ENCODE measurements around the gene INIP. TPM values are rescaled to one million over a fixed set of nuclear protein-coding genes. Genes with fewer than 3 reads are reported as not detected.

Gene INIP
- total and polyA plus RNA-seq, 9 of the 15 experiments (the other 6 are each of a cell fraction or from before 2014, with no cell fraction given): 11.9 to 87.9 (median 37.3) TPM

GRCh38 chr9:112717661-112718331 lies at the start of gene INIP (continued):
- no peak for TF ChIP-seq MCM7 (IDR thresholded peaks at IDR 0.05)
- TF ChIP-seq HBP1 (CRISPR knock-in tag; IDR thresholded peaks at IDR 0.05): no peak
- TF ChIP-seq ZNF143 (CRISPR knock-in tag; IDR thresholded peaks at IDR 0.05): peak; percentile 69
- TF ChIP-seq PHF21A (IDR thresholded peaks at IDR 0.05; ENCODE audit: borderline replicate concordance, low read depth): no peak
- no peak for TF ChIP-seq KDM1A (IDR thresholded peaks at IDR 0.05)
- TF ChIP-seq ZNF224 (CRISPR knock-in tag; IDR thresholded peaks at IDR 0.05): no peak
- TF ChIP-seq, protein P1, sequence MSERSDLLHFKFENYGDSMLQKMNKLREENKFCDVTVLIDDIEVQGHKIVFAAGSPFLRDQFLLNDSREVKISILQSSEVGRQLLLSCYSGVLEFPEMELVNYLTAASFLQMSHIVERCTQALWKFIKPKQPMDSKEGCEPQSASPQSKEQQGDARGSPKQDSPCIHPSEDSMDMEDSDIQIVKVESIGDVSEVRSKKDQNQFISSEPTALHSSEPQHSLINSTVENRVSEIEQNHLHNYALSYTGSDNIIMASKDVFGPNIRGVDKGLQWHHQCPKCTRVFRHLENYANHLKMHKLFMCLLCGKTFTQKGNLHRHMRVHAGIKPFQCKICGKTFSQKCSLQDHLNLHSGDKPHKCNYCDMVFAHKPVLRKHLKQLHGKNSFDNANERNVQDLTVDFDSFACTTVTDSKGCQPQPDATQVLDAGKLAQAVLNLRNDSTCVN (CRISPR knock-in tag; IDR thresholded peaks at IDR 0.05): no peak
- TF ChIP-seq ZNF444 (CRISPR knock-in tag; IDR thresholded peaks at IDR 0.05): no peak
- no peak for TF ChIP-seq RBM39 (optimal IDR thresholded peaks at IDR 0.05; ENCODE audit: low read depth, low read length)
- TF ChIP-seq SIN3A (IDR thresholded peaks at IDR 0.05; ENCODE audit: borderline replicate concordance in 2 of 2, control insufficient read depth in 1 of 2, low read depth in 2 of 2, low read length in 2 of 2): peak in 1 of 2 experiments; percentile 58; a peak in 2 of 4 replicates
- no peak for TF ChIP-seq BMI1 (IDR thresholded peaks at IDR 0.05; ENCODE audit: low read length)
- TF ChIP-seq ZNF717 (CRISPR knock-in tag; IDR thresholded peaks at IDR 0.05): 0 out of 2 replicates have a peak, but pooled peaks have one; percentile 19
- no peak for TF ChIP-seq ZNF586 (CRISPR knock-in tag; conservative IDR thresholded peaks at IDR 0.05)
- TF ChIP-seq, protein P2, sequence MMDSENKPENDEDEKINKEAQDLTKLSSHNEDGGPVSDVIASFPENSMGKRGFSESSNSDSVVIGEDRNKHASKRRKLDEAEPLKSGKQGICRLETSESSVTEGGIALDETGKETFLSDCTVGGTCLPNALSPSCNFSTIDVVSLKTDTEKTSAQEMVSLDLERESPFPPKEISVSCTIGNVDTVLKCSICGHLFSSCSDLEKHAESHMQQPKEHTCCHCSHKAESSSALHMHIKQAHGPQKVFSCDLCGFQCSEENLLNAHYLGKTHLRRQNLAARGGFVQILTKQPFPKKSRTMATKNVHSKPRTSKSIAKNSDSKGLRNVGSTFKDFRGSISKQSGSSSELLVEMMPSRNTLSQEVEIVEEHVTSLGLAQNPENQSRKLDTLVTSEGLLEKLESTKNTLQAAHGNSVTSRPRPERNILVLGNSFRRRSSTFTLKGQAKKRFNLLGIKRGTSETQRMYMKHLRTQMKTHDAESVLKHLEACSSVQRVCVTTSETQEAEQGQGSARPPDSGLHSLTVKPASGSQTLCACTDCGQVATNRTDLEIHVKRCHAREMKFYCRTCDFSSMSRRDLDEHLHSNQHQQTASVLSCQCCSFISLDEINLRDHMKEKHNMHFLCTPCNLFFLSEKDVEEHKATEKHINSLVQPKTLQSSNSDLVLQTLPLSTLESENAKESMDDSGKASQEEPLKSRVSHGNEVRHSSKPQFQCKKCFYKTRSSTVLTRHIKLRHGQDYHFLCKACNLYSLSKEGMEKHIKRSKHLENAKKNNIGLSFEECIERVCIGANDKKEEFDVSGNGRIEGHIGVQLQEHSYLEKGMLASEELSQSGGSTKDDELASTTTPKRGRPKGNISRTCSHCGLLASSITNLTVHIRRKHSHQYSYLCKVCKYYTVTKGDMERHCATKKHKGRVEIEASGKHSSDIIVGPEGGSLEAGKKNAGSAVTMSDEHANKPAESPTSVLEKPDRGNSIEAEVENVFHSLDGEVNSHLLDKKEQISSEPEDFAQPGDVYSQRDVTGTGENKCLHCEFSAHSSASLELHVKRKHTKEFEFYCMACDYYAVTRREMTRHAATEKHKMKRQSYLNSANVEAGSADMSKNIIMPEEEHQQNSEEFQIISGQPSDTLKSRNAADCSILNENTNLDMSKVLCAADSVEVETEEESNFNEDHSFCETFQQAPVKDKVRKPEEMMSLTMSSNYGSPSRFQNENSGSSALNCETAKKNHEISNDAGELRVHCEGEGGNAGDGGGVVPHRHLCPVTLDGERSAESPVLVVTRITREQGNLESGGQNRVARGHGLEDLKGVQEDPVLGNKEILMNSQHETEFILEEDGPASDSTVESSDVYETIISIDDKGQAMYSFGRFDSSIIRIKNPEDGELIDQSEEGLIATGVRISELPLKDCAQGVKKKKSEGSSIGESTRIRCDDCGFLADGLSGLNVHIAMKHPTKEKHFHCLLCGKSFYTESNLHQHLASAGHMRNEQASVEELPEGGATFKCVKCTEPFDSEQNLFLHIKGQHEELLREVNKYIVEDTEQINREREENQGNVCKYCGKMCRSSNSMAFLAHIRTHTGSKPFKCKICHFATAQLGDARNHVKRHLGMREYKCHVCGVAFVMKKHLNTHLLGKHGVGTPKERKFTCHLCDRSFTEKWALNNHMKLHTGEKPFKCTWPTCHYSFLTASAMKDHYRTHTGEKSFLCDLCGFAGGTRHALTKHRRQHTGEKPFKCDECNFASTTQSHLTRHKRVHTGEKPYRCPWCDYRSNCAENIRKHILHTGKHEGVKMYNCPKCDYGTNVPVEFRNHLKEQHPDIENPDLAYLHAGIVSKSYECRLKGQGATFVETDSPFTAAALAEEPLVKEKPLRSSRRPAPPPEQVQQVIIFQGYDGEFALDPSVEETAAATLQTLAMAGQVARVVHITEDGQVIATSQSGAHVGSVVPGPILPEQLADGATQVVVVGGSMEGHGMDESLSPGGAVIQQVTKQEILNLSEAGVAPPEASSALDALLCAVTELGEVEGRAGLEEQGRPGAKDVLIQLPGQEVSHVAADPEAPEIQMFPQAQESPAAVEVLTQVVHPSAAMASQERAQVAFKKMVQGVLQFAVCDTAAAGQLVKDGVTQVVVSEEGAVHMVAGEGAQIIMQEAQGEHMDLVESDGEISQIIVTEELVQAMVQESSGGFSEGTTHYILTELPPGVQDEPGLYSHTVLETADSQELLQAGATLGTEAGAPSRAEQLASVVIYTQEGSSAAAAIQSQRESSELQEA (IDR thresholded peaks at IDR 0.05; ENCODE audit: low read depth): no peak
- TF ChIP-seq ILK (tag; IDR thresholded peaks at IDR 0.05; ENCODE audit: borderline replicate concordance, low read depth): no peak
- no peak for TF ChIP-seq U2AF1 (optimal IDR thresholded peaks at IDR 0.05; ENCODE audit: low read depth, low read length)
- no peak for TF ChIP-seq CBFB (CRISPR knock-in tag; IDR thresholded peaks at IDR 0.05)
- no peak for TF ChIP-seq PYGO2 (tag; IDR thresholded peaks at IDR 0.05)
- TF ChIP-seq ZNF79 (CRISPR knock-in tag; IDR thresholded peaks at IDR 0.05; ENCODE audit: low read depth): no peak
